PC-9 (cell line): ENCODE results near the gene TGFBI. TPM values are rescaled to one million over a fixed set of nuclear protein-coding genes. Genes with fewer than 3 reads are reported as not detected.

Experiments
- Bru-seq: library from RNA; stranded (reverse); fragments of 400-500 nt; gene quantifications from one replicate; lab custom pipeline; 2021; lab: Mats Ljungman, UMichigan
- BruChase-seq, 2 experiments: library from RNA; stranded (reverse); fragments of 400-500 nt; gene quantifications; one replicate each; lab custom pipeline; 2021; lab: Mats Ljungman, UMichigan
- BruUV-seq: library from RNA; stranded (reverse); fragments of 400-500 nt; replicated peaks from 2 replicates; lab custom pipeline; 2021; lab: Mats Ljungman, UMichigan
- CTCF ChIA-PET: fragments of 300-600 bp; sonication (Branson Sonifier 250); formaldehyde crosslinking; loops from one replicate; lab custom pipeline; 2022; ENCODE audit warnings: antibody characterized with exemption; lab: Charles Lee
- POLR2A ChIA-PET: fragments of 300-600 bp; sonication (Branson Sonifier 250); formaldehyde crosslinking; loops from one replicate; lab custom pipeline; 2022; ENCODE audit warnings: antibody characterized with exemption; ENCODE audit not compliant: unreplicated experiment; lab: Charles Lee
- DNase-seq, 2 experiments: peaks; one replicate each; pipeline versions ENCODE4 v3.0.0 to v3.0.0-alpha.2; 2015 to 2022; ENCODE audit warnings: mixed read lengths in 1 of 2
- H2AFZ ChIP-seq: fragments of 200-600 bp; sonication (generic); 2 replicates; pipeline ENCODE4 v1.8.1; 2017; ENCODE audit warnings: antibody characterized with exemption
- H3F3A ChIP-seq: fragments of 200-600 bp; sonication (generic); 2 replicates; pipeline ENCODE4 v1.8.1; 2017; ENCODE audit warnings: antibody characterized with exemption, mild to moderate bottlenecking, low read depth; ENCODE audit not compliant: insufficient read depth
- H3K27ac ChIP-seq: fragments of 200-600 bp; sonication (generic); 2 replicates; pipeline ENCODE4 v1.6.1; 2016; ENCODE audit warnings: mixed run types
- H3K27me3 ChIP-seq: fragments of 200-600 bp; sonication (generic); 2 replicates; pipeline ENCODE4 v1.6.1; 2016; ENCODE audit warnings: low read depth, mixed run types; ENCODE audit not compliant: insufficient read depth
- H3K36me3 ChIP-seq: fragments of 200-600 bp; sonication (generic); 2 replicates; pipeline ENCODE4 v1.6.1; 2016; ENCODE audit warnings: low read depth, mixed run types
- H3K4me1 ChIP-seq: fragments of 200-600 bp; sonication (generic); replicated peaks from 2 replicates; pipeline ENCODE4 v1.6.1; 2016; ENCODE audit warnings: mixed run types; ENCODE audit not compliant: insufficient read depth
- H3K4me2 ChIP-seq: fragments of 200-600 bp; sonication (generic); 2 replicates; pipeline ENCODE4 v1.6.1; 2017; ENCODE audit warnings: mixed run types
- H3K4me3 ChIP-seq: fragments of 200-600 bp; sonication (generic); 2 replicates; pipeline ENCODE4 v1.6.1; 2016; ENCODE audit warnings: mixed run types
- H3K79me2 ChIP-seq: fragments of 200-600 bp; sonication (generic); 2 replicates; pipeline ENCODE4 v1.6.1; 2017; ENCODE audit warnings: low read depth, mixed run types
- H3K9me2 ChIP-seq: fragments of 200-600 bp; sonication (generic); 2 replicates; pipeline ENCODE4 v1.8.1; 2017; ENCODE audit warnings: mild to moderate bottlenecking; ENCODE audit not compliant: insufficient read depth
- H3K9me3 ChIP-seq: fragments of 200-600 bp; sonication (generic); 2 replicates; pipeline ENCODE4 v1.8.1; 2016; ENCODE audit warnings: low read depth; ENCODE audit not compliant: insufficient read depth
- H4K20me1 ChIP-seq: fragments of 200-600 bp; sonication (generic); 2 replicates; pipeline ENCODE4 v1.8.1; 2017; ENCODE audit not compliant: insufficient read depth
- EZH2 ChIP-seq: fragments of 200-600 bp; sonication (generic); IDR thresholded peaks from 2 replicates; pipeline ENCODE4 v1.8.0; 2017; ENCODE audit warnings: antibody characterized with exemption, low read depth
- intact Hi-C: fragments of 100-400 bp; cut with micrococcal nuclease; formaldehyde crosslinking; loops from one replicate; pipeline ENCODE4 v1.10.0; 2022; ENCODE audit not compliant: unreplicated experiment
- long read RNA-seq: library from polyadenylated mRNA; stranded (forward); transcript quantifications from one replicate; pipeline ENCODE4 v2.0.0, GENCODE V29; 2022
- total RNA-seq: library from RNA; stranded (reverse); gene quantifications from 2 replicates; pipeline ENCODE4 v1.2.3, GENCODE V29; 2021
- TF ChIP-seq, protein P1 (sequence below): fragments of 200-600 bp; sonication (generic); conservative IDR thresholded peaks from 2 replicates; pipeline ENCODE4 v1.6.1; 2017; ENCODE audit warnings: mixed run types, antibody characterized with exemption, mild to moderate bottlenecking, moderate library complexity

TGFBI gene
- total RNA-seq: 430 and 437 TPM in 2 replicates
- percentile 82 among the genes with signal in this experiment for Bru-seq, nascent RNA
- percentile 70 among the genes with signal in this experiment for BruChase-seq, experiment 1, labeled RNA remaining after a 2-hour chase
- BruChase-seq, experiment 2, labeled RNA remaining after a 6-hour chase: percentile 82 among the genes with signal in this experiment
- long read RNA-seq, transcript TGFBI-201 (17 exons, 2,804 nt): major isoform, 136 of 873 reads
- long read RNA-seq, partial matches to known transcripts: 714 of 873 reads
- long read RNA-seq, other reads (novel, unspliced or antisense): 22 of 873 reads

GRCh38 chr5:136028782-136029742 lies at the start of gene TGFBI:
Gene TGFBI, plus strand, starts transcription at chr5:136028988. Its CDS starts 68 bp downstream, at chr5:136029056.
- Histone ChIP-seq H3K4me2 (peak within 1 kb of the TSS; percentile 100), H3K27me3 (no peaks in the 10 kb centered on the region), H3K36me3 (peaks cover 7% of the 10 kb centered on the region; the same call in 1 of the 2 replicates), H2AFZ (peak within 1 kb of the TSS; percentile 92), H3F3A (peaks cover 16% of the 10 kb centered on the region), H4K20me1 (no peaks in the 10 kb centered on the region), H3K4me3 (peak within 1 kb of the TSS; percentile 94), H3K9me2 (no peaks in the 10 kb centered on the region), H3K9me3 (no peaks in the 10 kb centered on the region), H3K27ac (peak within 1 kb of the TSS; percentile 38; the same call in 1 of the 2 replicates), H3K79me2 (peaks cover 32% of the 10 kb centered on the region), H3K4me1 (peaks cover 54% of the 10 kb centered on the region)
- intact Hi-C loops: loop anchor here (1.0 to 2.0 kb wide), 3 partner anchors 9 to 52 kb away; no protein-coding TSS in a partner anchor
- ChIA-PET CTCF (interaction anchor here (1.5 to 1.8 kb wide), 2 partner anchors 35 to 51 kb away, joined by 4 to 9 read pairs; no protein-coding TSS in a partner anchor), POLR2A (interaction anchor here (0.6 to 0.7 kb wide), 2 partner anchors 10 to 24 kb away, joined by 3 to 4 read pairs; no protein-coding TSS in a partner anchor)
- peak; percentile 55 to 75 for DNase-seq
- BruUV-seq: no TSS peak
- TF ChIP-seq, protein P1, sequence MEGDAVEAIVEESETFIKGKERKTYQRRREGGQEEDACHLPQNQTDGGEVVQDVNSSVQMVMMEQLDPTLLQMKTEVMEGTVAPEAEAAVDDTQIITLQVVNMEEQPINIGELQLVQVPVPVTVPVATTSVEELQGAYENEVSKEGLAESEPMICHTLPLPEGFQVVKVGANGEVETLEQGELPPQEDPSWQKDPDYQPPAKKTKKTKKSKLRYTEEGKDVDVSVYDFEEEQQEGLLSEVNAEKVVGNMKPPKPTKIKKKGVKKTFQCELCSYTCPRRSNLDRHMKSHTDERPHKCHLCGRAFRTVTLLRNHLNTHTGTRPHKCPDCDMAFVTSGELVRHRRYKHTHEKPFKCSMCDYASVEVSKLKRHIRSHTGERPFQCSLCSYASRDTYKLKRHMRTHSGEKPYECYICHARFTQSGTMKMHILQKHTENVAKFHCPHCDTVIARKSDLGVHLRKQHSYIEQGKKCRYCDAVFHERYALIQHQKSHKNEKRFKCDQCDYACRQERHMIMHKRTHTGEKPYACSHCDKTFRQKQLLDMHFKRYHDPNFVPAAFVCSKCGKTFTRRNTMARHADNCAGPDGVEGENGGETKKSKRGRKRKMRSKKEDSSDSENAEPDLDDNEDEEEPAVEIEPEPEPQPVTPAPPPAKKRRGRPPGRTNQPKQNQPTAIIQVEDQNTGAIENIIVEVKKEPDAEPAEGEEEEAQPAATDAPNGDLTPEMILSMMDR: no peak
- TF ChIP-seq EZH2: no peak

DNA sequence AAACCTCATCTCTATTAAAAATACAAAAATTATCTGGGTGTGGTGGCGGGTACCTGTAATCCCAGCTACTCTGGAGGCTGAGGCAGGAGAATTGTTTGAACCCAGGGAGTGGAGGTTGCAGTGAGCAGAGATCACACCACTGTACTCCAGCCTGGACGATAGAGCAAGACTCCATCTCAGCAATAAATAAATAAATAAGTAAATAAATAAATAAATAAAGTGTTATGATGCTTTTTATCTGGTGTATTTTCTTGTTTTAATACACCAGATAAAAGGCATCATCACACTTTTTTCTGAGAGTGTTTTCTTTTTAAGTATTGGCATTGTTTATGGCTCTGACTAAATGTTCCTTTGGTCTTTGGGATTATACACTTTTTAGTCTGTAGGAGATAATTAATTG lies 49.8 kb upstream of the TGFBI start:
- Histone ChIP-seq H3K9me3 (no peaks in the 10 kb centered on the region), H3K27ac (no peak overlapping the region), H3F3A (no peaks in the 10 kb centered on the region), H4K20me1 (no peaks in the 10 kb centered on the region), H3K9me2 (no peaks in the 10 kb centered on the region), H2AFZ (no peak overlapping the region), H3K4me2 (no peak overlapping the region), H3K36me3 (no peaks in the 10 kb centered on the region), H3K27me3 (no peaks in the 10 kb centered on the region), H3K4me3 (no peak overlapping the region), H3K4me1 (no peaks in the 10 kb centered on the region), H3K79me2 (no peaks in the 10 kb centered on the region)
- ChIA-PET CTCF (interaction anchor here (2.1 to 2.2 kb wide), 2 partner anchors 49 to 62 kb away, joined by 6 to 9 read pairs; partner anchors contain the start of gene TGFBI), POLR2A (no interaction called here)
- DNase-seq: no peak
- BruUV-seq: no TSS peak
- TF ChIP-seq EZH2: no peak
- TF ChIP-seq, protein P1: no peak
- intact Hi-C loops: no loop called here

DNA sequence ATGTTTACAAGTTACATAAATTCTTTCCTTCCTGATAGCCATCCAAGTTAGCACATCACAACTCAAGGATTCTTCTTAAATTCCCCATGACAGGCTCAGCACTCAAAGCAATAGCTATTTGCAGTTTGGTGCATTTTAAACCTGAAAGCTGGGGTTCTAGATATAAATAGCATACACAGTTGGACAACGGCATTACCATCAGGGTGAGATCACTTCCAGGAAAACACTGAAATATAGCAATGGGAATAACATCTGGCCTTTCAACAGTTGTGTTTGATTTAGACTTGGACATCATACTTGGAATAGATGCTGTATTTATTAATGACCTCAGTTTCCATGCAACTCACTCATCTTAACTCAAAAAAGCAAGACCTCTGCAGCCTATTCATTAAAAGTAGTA lies 49.3 kb upstream of the TGFBI start:
- TF ChIP-seq, protein P1: no peak
- no peak for TF ChIP-seq EZH2
- Histone ChIP-seq H3K27ac (no peak overlapping the region), H3K27me3 (no peaks in the 10 kb centered on the region), H3K9me3 (no peaks in the 10 kb centered on the region), H3K4me3 (no peak overlapping the region), H4K20me1 (no peaks in the 10 kb centered on the region), H3K4me1 (no peaks in the 10 kb centered on the region), H3K79me2 (no peaks in the 10 kb centered on the region), H2AFZ (no peak overlapping the region), H3K36me3 (no peaks in the 10 kb centered on the region), H3F3A (no peaks in the 10 kb centered on the region), H3K9me2 (no peaks in the 10 kb centered on the region), H3K4me2 (no peak overlapping the region)
- DNase-seq: no peak
- intact Hi-C loops: no loop called here
- CTCF ChIA-PET: no interaction called here
- no TSS peak for BruUV-seq
- POLR2A ChIA-PET: no interaction called here
